ENCODE measurements around the gene WNT5A. TPM values are rescaled to one million over a fixed set of nuclear protein-coding genes. Genes with fewer than 3 reads are reported as not detected.
"Not testable (repeated sequence)": the region's sequence is repeated elsewhere in the genome, so short reads cannot be mapped to it uniquely, and the experiment has no call there.

The WNT5A gene
- total and polyA plus RNA-seq, 2 of the 4 experiments (the other 2 are of a cell fraction): 224 to 231 TPM

DNA sequence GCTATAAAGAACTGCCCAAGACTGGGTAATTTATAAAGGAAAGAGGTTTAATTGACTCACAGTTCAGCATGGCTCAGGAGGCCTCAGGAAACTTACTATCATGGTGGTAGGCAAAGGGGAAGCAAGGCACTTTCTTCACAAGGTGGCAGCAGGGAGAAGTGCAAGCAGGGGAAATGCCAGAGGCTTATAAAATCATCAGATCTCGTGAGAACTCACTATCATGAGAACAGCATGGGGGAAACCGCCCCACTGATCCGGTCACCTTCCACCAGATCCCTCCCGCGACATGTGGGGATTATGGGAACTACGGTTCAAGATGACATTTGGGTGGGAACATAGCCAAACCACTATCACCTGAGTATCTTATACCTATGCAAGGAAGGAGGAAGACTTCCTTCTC, 18.0 kb upstream of the WNT5A start:
- dilution Hi-C loops (cut with HindIII; ENCODE audit: low sequenced_read_pairs, unreplicated experiment); BruUV-seq (replicated peaks); H3K9me3 ChIP-seq (ENCODE audit: control insufficient read depth, insufficient read depth, low read length); H3K79me1 ChIP-seq (ENCODE audit: low read depth in 1 of 2, low read length in 2 of 2); H3K56ac ChIP-seq (ENCODE audit: extremely low read depth, insufficient read depth, low read length); H4K5ac ChIP-seq (ENCODE audit: low read depth, low read length); in situ Hi-C loops (cut with MboI; ENCODE audit: low sequenced_read_pairs); CTCF ChIA-PET; H2BK5ac ChIP-seq (ENCODE audit: low read depth, low read length, poor library complexity, severe bottlenecking); H3K27me3 ChIP-seq (ENCODE audit: control insufficient read depth, insufficient read depth, low read length); H2BK120ac ChIP-seq (ENCODE audit: low read depth, low read length); H4K8ac ChIP-seq (ENCODE audit: low read depth in 2 of 2, low read length in 2 of 2); H3K4me3 ChIP-seq (ENCODE audit: insufficient read depth, low read depth, low read length); H2AFZ ChIP-seq (replicated peaks; ENCODE audit: low read length, poor library complexity); H3K18ac ChIP-seq (ENCODE audit: low read depth, low read length); H4K20me1 ChIP-seq (ENCODE audit: insufficient read depth, low read length); H3K23ac ChIP-seq (ENCODE audit: low read depth, low read length); H3K4me1 ChIP-seq (ENCODE audit: control insufficient read depth, insufficient read depth, low read length); H3K9me1 ChIP-seq (ENCODE audit: insufficient read depth, low read length); H4K91ac ChIP-seq (ENCODE audit: insufficient read depth, low read depth, low read length); ATAC-seq (ENCODE audit: low read depth); POLR2A ChIA-PET (ENCODE audit: unreplicated experiment); H2BK20ac ChIP-seq (ENCODE audit: low read depth, low read length); H2BK15ac ChIP-seq (ENCODE audit: low read depth, low read length); H2AK9ac ChIP-seq (replicated peaks; ENCODE audit: low read depth, low read length, poor library complexity); H3K27ac ChIP-seq (ENCODE audit: insufficient read depth, low read length); H3K14ac ChIP-seq (replicated peaks; ENCODE audit: low read depth, low read length); H2AK5ac ChIP-seq (ENCODE audit: low read depth, low read length); H3K9ac ChIP-seq (ENCODE audit: low read depth, low read length); H3K4me2 ChIP-seq (ENCODE audit: low read depth, low read length); H3K36me3 ChIP-seq (ENCODE audit: control insufficient read depth, insufficient read depth, low read length): not testable (repeated sequence)
- peak; percentile 44 for DNase-seq
- TF ChIP-seq, protein P1, sequence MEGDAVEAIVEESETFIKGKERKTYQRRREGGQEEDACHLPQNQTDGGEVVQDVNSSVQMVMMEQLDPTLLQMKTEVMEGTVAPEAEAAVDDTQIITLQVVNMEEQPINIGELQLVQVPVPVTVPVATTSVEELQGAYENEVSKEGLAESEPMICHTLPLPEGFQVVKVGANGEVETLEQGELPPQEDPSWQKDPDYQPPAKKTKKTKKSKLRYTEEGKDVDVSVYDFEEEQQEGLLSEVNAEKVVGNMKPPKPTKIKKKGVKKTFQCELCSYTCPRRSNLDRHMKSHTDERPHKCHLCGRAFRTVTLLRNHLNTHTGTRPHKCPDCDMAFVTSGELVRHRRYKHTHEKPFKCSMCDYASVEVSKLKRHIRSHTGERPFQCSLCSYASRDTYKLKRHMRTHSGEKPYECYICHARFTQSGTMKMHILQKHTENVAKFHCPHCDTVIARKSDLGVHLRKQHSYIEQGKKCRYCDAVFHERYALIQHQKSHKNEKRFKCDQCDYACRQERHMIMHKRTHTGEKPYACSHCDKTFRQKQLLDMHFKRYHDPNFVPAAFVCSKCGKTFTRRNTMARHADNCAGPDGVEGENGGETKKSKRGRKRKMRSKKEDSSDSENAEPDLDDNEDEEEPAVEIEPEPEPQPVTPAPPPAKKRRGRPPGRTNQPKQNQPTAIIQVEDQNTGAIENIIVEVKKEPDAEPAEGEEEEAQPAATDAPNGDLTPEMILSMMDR (conservative IDR thresholded peaks at IDR 0.05; ENCODE audit: low read depth, low read length): peak; percentile 33
- TF ChIP-seq RAD21 (IDR thresholded peaks at IDR 0.05; ENCODE audit: low read length): peak; percentile 37
- WGBS, 2 experiments (ENCODE audit: extremely low coverage in 2 of 2, insufficient read length in 1 of 2): no CpG with 5 or more reads among the region's 6 CpGs
- intact Hi-C loops (cut with micrococcal nuclease): loop anchor here (5.0 kb wide), 1 partner anchor 217 kb away; no protein-coding TSS in a partner anchor
- 0 out of 2 replicates have a peak overlapping the region, but pooled peaks have one; percentile 23 for H3K4ac ChIP-seq (ENCODE audit: low read depth, low read length)

Measured in IMR-90 (cell line).